NCI-H1105 treated with DMSO at 0.1 percent for 48 hours (cell line): ENCODE results near the gene LAMP1.
"Not testable (repeated sequence)": the region's sequence is repeated elsewhere in the genome, so short reads cannot be mapped to it uniquely, and the experiment has no call there.

Experiments used
- DNase-seq: peaks from one replicate; lab custom pipeline; 2025; lab: John Stamatoyannopoulos, UW

LAMP1 gene

GRCh38 chr13:113296823-113297369 lies at the start of gene LAMP1:
TSS of gene LAMP1 (plus strand) at chr13:113297239. CDS start at chr13:113297435, 196 bp downstream.
- peak; percentile 98 for DNase-seq

GRCh38 chr13:113252516-113253095 lies 44.4 kb upstream of the LAMP1 start:
- no peak for DNase-seq

- DNase-seq: not testable (repeated sequence)
Measured at GRCh38 chr13:113257908-113258307, 39.1 kb upstream of the LAMP1 start.

GRCh38 chr13:113258321-113259054 lies 38.6 kb upstream of the LAMP1 start:
- no peak for DNase-seq

- DNase-seq: no peak
Measured at GRCh38 chr13:113260996-113261395, 36.0 kb upstream of the LAMP1 start.

- DNase-seq: not testable (repeated sequence)
Measured at GRCh38 chr13:113263016-113263415, 34.0 kb upstream of the LAMP1 start.

GRCh38 chr13:113267642-113268405 lies 29.2 kb upstream of the LAMP1 start:
- DNase-seq: no peak

GRCh38 chr13:113272031-113272430 lies 25.0 kb upstream of the LAMP1 start:
- no peak for DNase-seq

GRCh38 chr13:113272701-113273181 lies 24.3 kb upstream of the LAMP1 start:
- no peak for DNase-seq

- DNase-seq: no peak
Measured at GRCh38 chr13:113273321-113273720, 23.7 kb upstream of the LAMP1 start.

- no peak for DNase-seq
Measured at GRCh38 chr13:113273851-113274590, 23.0 kb upstream of the LAMP1 start.

GRCh38 chr13:113274721-113275120 lies 22.3 kb upstream of the LAMP1 start:
- DNase-seq: no peak

- DNase-seq: peak; percentile 56
Measured at GRCh38 chr13:113275387-113275786, 21.7 kb upstream of the LAMP1 start.

- DNase-seq: no peak
Measured at GRCh38 chr13:113280126-113280525, 16.9 kb upstream of the LAMP1 start.

GRCh38 chr13:113283904-113284303 lies 13.1 kb upstream of the LAMP1 start:
- DNase-seq: no peak

- no peak for DNase-seq
Measured at GRCh38 chr13:113288880-113289279, 8.2 kb upstream of the LAMP1 start.

GRCh38 chr13:113291129-113291528 lies 5.9 kb upstream of the LAMP1 start:
- DNase-seq: no peak

- DNase-seq: peak; percentile 56
Measured at GRCh38 chr13:113292021-113292862, 4.8 kb upstream of the LAMP1 start.

- DNase-seq: no peak
Measured at GRCh38 chr13:113293686-113294085, 3.4 kb upstream of the LAMP1 start.

GRCh38 chr13:113295776-113296175 lies 1.3 kb upstream of the LAMP1 start:
- DNase-seq: no peak
